Breast epithelium (tissue), 3 donors: ENCODE data around the gene SCTR. TPM values are rescaled to one million over a fixed set of nuclear protein-coding genes. Genes with fewer than 3 reads are reported as not detected.

ENCODE experiments used
- total RNA-seq, 3 donors: library from RNA; depleted of rRNA; stranded (reverse); fragments of >200 nt; gene quantifications; one replicate each; pipeline ENCODE4 v1.1.0, GENCODE V29; 2016

Gene SCTR
- total RNA-seq, 3 donors from 2014 or later: not detected

Other genes with a start within 250 kb of the SCTR start
- 10 to 100 TPM; 12.5 to 17.0 (median 13.0) TPM for gene C2orf76, start 157.6 kb downstream of the SCTR start, total RNA-seq
- 100 to 1,000 TPM; 160 to 236 (median 202) TPM for gene DBI, start 157.5 kb downstream of the SCTR start, total RNA-seq
- 10 to 100 TPM in 1 of 3 donors, 1 to 10 TPM in 2; 8.8 to 43.2 (median 9.4) TPM for gene TMEM37, start 92.6 kb downstream of the SCTR start, total RNA-seq
- gene CFAP221, start 20.0 kb upstream of the SCTR start, total RNA-seq: 1 to 10 TPM in 1 of 3 donors, under 1 TPM in 1, not detected in 1; 0.98 to 3.5 TPM
- gene TMEM177, start 154.7 kb upstream of the SCTR start, total RNA-seq: 10 to 100 TPM in 2 of 3 donors, 1 to 10 TPM in 1; 3.4 to 16.5 (median 13.1) TPM
- gene PTPN4, start 235.4 kb upstream of the SCTR start, total RNA-seq: 10 to 100 TPM; 29.1 to 49.6 (median 38.7) TPM